DOHH2 (cell line): Measurements from ENCODE around the gene SEC23B.
"Not testable (repeated sequence)": the region's sequence is repeated elsewhere in the genome, so short reads cannot be mapped to it uniquely, and the experiment has no call there.

Experiments
- H3F3A ChIP-seq: fragments of 200-600 bp; sonication (generic), shearing (Covaris generic); 2 replicates; pipeline ENCODE4 v1.6.0; 2016; ENCODE audit warnings: antibody characterized with exemption, mild to moderate bottlenecking; ENCODE audit not compliant: control insufficient read depth, insufficient read depth
- H3K27ac ChIP-seq: fragments of 200-600 bp; sonication (generic); 2 replicates; pipeline ENCODE4 v1.5.1; 2014; ENCODE audit warnings: low read depth, mild to moderate bottlenecking, low read length, moderate library complexity
- H3K27me3 ChIP-seq: fragments of 200-600 bp; sonication (generic); 2 replicates; pipeline ENCODE4 v1.6.1; 2014; ENCODE audit warnings: mild to moderate bottlenecking, low read length, mixed read lengths; ENCODE audit not compliant: control insufficient read depth
- H3K36me3 ChIP-seq: fragments of 200-600 bp; sonication (generic); 2 replicates; pipeline ENCODE4 v1.6.1; 2014; ENCODE audit warnings: mild to moderate bottlenecking, low read length, moderate library complexity, mixed read lengths; ENCODE audit not compliant: control insufficient read depth
- H3K4me1 ChIP-seq: fragments of 200-600 bp; sonication (generic); 2 replicates; pipeline ENCODE4 v1.6.1; 2014; ENCODE audit warnings: mild to moderate bottlenecking, low read length, mixed read lengths; ENCODE audit not compliant: control insufficient read depth
- H3K4me2 ChIP-seq: fragments of 200-600 bp; sonication (generic); 2 replicates; pipeline ENCODE4 v1.6.0; 2014; ENCODE audit warnings: mild to moderate bottlenecking, low read length, moderate library complexity
- H3K4me3 ChIP-seq: fragments of 200-600 bp; sonication (generic); 2 replicates; pipeline ENCODE4 v1.5.1; 2014; ENCODE audit warnings: mild to moderate bottlenecking, low read length, mixed read lengths
- H3K79me2 ChIP-seq: fragments of 200-600 bp; sonication (generic); 2 replicates; pipeline ENCODE4 v1.6.1; 2014; ENCODE audit warnings: mild to moderate bottlenecking, low read length, mixed read lengths; ENCODE audit not compliant: control insufficient read depth
- H3K9me2 ChIP-seq: fragments of 200-600 bp; sonication (generic); replicated peaks from 2 replicates; pipeline ENCODE4 v1.6.1; 2014; ENCODE audit warnings: mild to moderate bottlenecking, low read length, mixed read lengths; ENCODE audit not compliant: control insufficient read depth
- H3K9me3 ChIP-seq: fragments of 200-600 bp; sonication (generic); 2 replicates; pipeline ENCODE4 v1.6.1; 2014; ENCODE audit warnings: antibody characterized with exemption, low read length, mixed read lengths; ENCODE audit not compliant: control insufficient read depth, insufficient read depth
- H4K20me1 ChIP-seq: fragments of 200-600 bp; sonication (generic); 2 replicates; pipeline ENCODE4 v1.6.0; 2014; ENCODE audit warnings: low read depth, mild to moderate bottlenecking, antibody characterized with exemption, low read length, moderate library complexity; ENCODE audit not compliant: control insufficient read depth, insufficient read depth
- EZH2phosphoT487 ChIP-seq: fragments of 200-600 bp; sonication (generic); IDR thresholded peaks from 2 replicates; pipeline ENCODE4 v1.6.1; 2017; ENCODE audit warnings: borderline replicate concordance, mild to moderate bottlenecking, antibody characterized with exemption, low read length, moderate library complexity, mixed read lengths
- TF ChIP-seq, protein P1 (sequence below): fragments of 200-600 bp; sonication (generic); IDR thresholded peaks from one replicate; pipeline ENCODE4 v1.5.1; 2014; ENCODE audit warnings: antibody characterized with exemption, mild to moderate bottlenecking, low read depth, low read length; ENCODE audit not compliant: poor library complexity, severe bottlenecking

The SEC23B gene

DNA sequence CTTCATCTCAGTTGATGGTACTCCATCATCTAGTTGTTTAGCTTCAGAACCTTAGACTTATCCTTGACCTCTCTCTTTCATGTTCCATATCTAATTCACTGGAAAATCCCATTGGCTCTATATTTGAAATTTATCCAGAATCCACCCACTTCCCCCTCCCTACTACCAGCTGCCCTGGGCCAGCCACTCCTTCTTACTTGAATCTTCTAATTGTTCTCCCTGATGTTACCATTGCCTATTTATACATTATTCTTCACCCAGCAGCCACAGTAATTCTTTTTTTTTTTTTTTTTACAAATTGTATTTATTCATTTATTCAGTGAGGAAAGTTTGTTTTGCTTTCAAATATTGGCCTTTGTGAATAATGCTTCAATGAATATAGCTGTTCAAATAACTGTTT lies 8.2 kb downstream of the SEC23B start:
- H3F3A ChIP-seq: peaks cover 7% of the 10 kb centered on the region
- H4K20me1 ChIP-seq: no peaks in the 10 kb centered on the region
- H3K27me3 ChIP-seq: no peaks in the 10 kb centered on the region
- H3K36me3 ChIP-seq: peaks cover 44% of the 10 kb centered on the region
- H3K27ac ChIP-seq: no peak overlapping the region
- H3K79me2 ChIP-seq: peaks cover 2% of the 10 kb centered on the region; the same call in 1 of the 2 replicates
- no peaks in the 10 kb centered on the region for H3K9me3 ChIP-seq
- H3K9me2 ChIP-seq: no peaks in the 10 kb centered on the region
- H3K4me2 ChIP-seq: no peak overlapping the region
- H3K4me3 ChIP-seq: no peak overlapping the region
- TF ChIP-seq EZH2phosphoT487: no peak
- TF ChIP-seq, protein P1, sequence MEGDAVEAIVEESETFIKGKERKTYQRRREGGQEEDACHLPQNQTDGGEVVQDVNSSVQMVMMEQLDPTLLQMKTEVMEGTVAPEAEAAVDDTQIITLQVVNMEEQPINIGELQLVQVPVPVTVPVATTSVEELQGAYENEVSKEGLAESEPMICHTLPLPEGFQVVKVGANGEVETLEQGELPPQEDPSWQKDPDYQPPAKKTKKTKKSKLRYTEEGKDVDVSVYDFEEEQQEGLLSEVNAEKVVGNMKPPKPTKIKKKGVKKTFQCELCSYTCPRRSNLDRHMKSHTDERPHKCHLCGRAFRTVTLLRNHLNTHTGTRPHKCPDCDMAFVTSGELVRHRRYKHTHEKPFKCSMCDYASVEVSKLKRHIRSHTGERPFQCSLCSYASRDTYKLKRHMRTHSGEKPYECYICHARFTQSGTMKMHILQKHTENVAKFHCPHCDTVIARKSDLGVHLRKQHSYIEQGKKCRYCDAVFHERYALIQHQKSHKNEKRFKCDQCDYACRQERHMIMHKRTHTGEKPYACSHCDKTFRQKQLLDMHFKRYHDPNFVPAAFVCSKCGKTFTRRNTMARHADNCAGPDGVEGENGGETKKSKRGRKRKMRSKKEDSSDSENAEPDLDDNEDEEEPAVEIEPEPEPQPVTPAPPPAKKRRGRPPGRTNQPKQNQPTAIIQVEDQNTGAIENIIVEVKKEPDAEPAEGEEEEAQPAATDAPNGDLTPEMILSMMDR: no peak
- H3K4me1 ChIP-seq: peaks cover 6% of the 10 kb centered on the region

DNA sequence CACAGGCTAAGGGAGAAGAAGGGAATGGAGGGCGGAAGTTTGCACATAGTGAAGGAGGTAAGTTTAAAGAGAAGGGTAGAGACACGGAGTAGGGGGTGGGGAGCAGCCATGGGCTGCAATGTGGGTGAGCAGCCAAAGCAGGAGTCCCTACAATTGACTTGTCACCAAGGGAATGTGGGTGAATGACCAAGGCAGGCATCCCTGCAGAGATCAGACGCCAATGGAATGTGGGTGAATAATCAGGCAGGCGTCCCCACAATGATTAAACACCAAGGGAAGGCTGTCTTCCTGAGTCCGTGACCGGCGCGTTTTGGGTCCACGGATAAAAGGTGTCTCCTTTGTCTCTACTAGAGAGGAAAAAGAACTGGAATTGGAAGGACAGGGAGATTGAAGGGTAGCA lies 14.3 kb downstream of the SEC23B start:
- H3K4me3 ChIP-seq, H3F3A ChIP-seq, H3K27ac ChIP-seq, H3K27me3 ChIP-seq, H3K79me2 ChIP-seq, H3K9me3 ChIP-seq, H3K4me2 ChIP-seq, H4K20me1 ChIP-seq, H3K4me1 ChIP-seq, H3K9me2 ChIP-seq: not testable (repeated sequence)
- peaks cover 28% of the 10 kb centered on the region for H3K36me3 ChIP-seq

DNA sequence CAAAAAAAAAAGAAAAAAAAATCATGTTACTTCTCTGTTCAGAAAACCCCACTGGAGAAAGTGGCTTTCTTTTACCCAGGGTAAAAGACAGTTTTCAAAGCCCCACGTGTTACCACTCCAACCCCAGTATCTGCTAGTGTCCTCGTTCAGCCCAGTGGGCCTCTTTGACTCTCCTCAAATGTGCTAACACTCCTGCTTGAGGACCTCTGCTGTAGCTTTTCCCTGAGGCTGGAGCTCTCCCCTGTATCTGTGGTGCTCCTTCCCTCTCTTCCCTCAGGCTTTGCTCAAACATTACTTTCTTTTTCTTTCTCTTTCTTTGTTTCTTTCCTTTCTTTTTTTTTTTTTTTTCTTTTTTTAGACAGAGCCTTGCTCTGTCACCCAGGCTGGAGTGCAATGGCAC lies 15.3 kb downstream of the SEC23B start:
- Histone ChIP-seq H4K20me1 (no peaks in the 10 kb centered on the region), H3F3A (no peaks in the 10 kb centered on the region), H3K9me3 (no peaks in the 10 kb centered on the region), H3K9me2 (no peaks in the 10 kb centered on the region), H3K4me1 (no peaks in the 10 kb centered on the region), H3K27ac (no peak overlapping the region), H3K36me3 (peaks cover 38% of the 10 kb centered on the region), H3K4me2 (no peak overlapping the region), H3K27me3 (no peaks in the 10 kb centered on the region), H3K79me2 (no peaks in the 10 kb centered on the region), H3K4me3 (no peak overlapping the region)
- TF ChIP-seq, protein P1: no peak
- no peak for TF ChIP-seq EZH2phosphoT487

DNA sequence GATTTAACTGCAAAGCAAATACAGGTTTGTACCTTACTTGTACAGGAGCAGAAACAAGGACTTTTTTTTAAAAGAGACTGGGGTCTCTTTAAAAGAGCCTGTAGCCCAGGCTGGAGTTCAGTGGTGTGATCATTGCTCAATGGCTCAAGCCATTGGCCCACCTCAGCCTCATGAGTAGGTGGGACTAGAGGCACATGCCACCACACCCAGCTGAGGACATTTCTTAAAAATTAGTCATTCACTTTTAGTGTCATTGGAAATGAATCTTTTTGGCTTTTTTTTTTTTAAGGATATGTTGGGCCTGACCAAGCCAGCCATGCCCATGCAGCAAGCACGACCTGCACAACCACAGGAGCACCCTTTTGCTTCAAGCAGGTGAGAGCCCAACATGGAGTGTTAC lies 16.9 kb downstream of the SEC23B start:
- no peak overlapping the region for H3K4me2 ChIP-seq
- H3K36me3 ChIP-seq: peaks cover 54% of the 10 kb centered on the region
- H3K4me1 ChIP-seq: no peaks in the 10 kb centered on the region
- no peaks in the 10 kb centered on the region for H3F3A ChIP-seq
- H3K9me2 ChIP-seq: no peaks in the 10 kb centered on the region
- TF ChIP-seq, protein P1: no peak
- TF ChIP-seq EZH2phosphoT487: no peak
- H4K20me1 ChIP-seq: no peaks in the 10 kb centered on the region
- no peak overlapping the region for H3K4me3 ChIP-seq
- H3K27me3 ChIP-seq: no peaks in the 10 kb centered on the region
- no peaks in the 10 kb centered on the region for H3K79me2 ChIP-seq
- H3K9me3 ChIP-seq: no peaks in the 10 kb centered on the region
- H3K27ac ChIP-seq: no peak overlapping the region

DNA sequence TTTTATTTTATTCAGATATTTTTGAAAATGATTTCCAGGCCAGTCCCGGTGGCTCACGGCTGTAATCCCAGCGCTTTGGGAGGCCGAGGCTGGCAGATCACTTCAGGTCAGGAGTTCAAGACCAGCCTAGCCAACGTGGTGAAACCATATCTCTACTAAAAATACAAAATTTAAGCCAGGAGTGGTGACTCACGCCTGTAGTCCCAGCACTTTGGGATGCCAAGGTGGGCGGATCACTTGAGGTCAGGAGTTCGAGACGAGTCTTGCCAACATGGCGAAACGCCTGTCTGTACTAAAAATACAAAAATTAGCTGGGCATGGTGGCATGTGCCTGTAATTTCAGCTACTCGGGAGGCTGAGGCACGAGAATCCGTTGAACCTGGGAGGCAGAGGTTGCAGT lies 19.0 kb downstream of the SEC23B start:
- peaks cover 70% of the 10 kb centered on the region for H3K36me3 ChIP-seq
- not testable (repeated sequence) for H3K27me3 ChIP-seq, H3K9me2 ChIP-seq, H3K79me2 ChIP-seq, H3F3A ChIP-seq, H4K20me1 ChIP-seq, H3K4me3 ChIP-seq, H3K9me3 ChIP-seq, H3K4me2 ChIP-seq, H3K4me1 ChIP-seq, H3K27ac ChIP-seq
